ENCODE results near the gene ITPR2. TPM values are rescaled to one million over a fixed set of nuclear protein-coding genes. Genes with fewer than 3 reads are reported as not detected.

Gene ITPR2
- total and polyA plus RNA-seq, 4 donors = 4.1 to 47.0 (median 26.5) TPM

- WGBS, 2 donors = 88 to 100% methylated on average over 1 of the region's 1 CpG
- Histone ChIP-seq H3K4me1 (ENCODE audit: control insufficient read depth in 5 of 5, insufficient read depth in 5 of 5, low read length in 5 of 5) (no peaks in the 10 kb centered on the region), H3K9me3 (ENCODE audit: control insufficient read depth in 4 of 4, insufficient read depth in 3 of 4, low read length in 3 of 4) (no peaks in the 10 kb centered on the region), H3K27me3 (ENCODE audit: control insufficient read depth in 3 of 3, insufficient read depth in 3 of 3, low read length in 2 of 3) (no peaks in the 10 kb centered on the region), H3K4me3 (no peak overlapping the region), H3K36me3 (ENCODE audit: control insufficient read depth in 4 of 4, insufficient read depth in 4 of 4, low read length in 4 of 4) (no peaks in the 10 kb centered on the region), H3K9ac (ENCODE audit: insufficient read depth in 1 of 2, low read length in 2 of 2) (no peak overlapping the region), H3K27ac (ENCODE audit: low read depth in 1 of 2, low read length in 1 of 2) (no peak overlapping the region)
- TF ChIP-seq, protein P1, sequence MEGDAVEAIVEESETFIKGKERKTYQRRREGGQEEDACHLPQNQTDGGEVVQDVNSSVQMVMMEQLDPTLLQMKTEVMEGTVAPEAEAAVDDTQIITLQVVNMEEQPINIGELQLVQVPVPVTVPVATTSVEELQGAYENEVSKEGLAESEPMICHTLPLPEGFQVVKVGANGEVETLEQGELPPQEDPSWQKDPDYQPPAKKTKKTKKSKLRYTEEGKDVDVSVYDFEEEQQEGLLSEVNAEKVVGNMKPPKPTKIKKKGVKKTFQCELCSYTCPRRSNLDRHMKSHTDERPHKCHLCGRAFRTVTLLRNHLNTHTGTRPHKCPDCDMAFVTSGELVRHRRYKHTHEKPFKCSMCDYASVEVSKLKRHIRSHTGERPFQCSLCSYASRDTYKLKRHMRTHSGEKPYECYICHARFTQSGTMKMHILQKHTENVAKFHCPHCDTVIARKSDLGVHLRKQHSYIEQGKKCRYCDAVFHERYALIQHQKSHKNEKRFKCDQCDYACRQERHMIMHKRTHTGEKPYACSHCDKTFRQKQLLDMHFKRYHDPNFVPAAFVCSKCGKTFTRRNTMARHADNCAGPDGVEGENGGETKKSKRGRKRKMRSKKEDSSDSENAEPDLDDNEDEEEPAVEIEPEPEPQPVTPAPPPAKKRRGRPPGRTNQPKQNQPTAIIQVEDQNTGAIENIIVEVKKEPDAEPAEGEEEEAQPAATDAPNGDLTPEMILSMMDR (IDR thresholded peaks at IDR 0.05; ENCODE audit: control extremely low read depth, extremely low read depth) = no peak
- ATAC-seq (ENCODE audit: insufficient read depth, low FRiP score) (no peak), DNase-seq (no peak)
These were observed 471.0 kb downstream of the ITPR2 start for GRCh38 chr12:26361964-26362363.

GRCh38 chr12:26360062-26360461, 472.9 kb downstream of the ITPR2 start:
- Histone ChIP-seq H3K27me3 (ENCODE audit: control insufficient read depth in 3 of 3, insufficient read depth in 3 of 3, low read length in 2 of 3) (no peaks in the 10 kb centered on the region), H3K4me3 (no peak overlapping the region), H3K9me3 (ENCODE audit: control insufficient read depth in 4 of 4, insufficient read depth in 3 of 4, low read length in 3 of 4) (no peaks in the 10 kb centered on the region), H3K4me1 (ENCODE audit: control insufficient read depth in 5 of 5, insufficient read depth in 5 of 5, low read length in 5 of 5) (no peaks in the 10 kb centered on the region), H3K36me3 (ENCODE audit: control insufficient read depth in 4 of 4, insufficient read depth in 4 of 4, low read length in 4 of 4) (no peaks in the 10 kb centered on the region), H3K9ac (ENCODE audit: insufficient read depth in 1 of 2, low read length in 2 of 2) (no peak overlapping the region), H3K27ac (ENCODE audit: low read depth in 1 of 2, low read length in 1 of 2) (no peak overlapping the region)
- WGBS, 2 donors = 78 to 81% methylated on average over 10 of the region's 10 CpGs
- peak; percentile 21 for ATAC-seq (ENCODE audit: insufficient read depth, low FRiP score)
- TF ChIP-seq, protein P1 (IDR thresholded peaks at IDR 0.05; ENCODE audit: control extremely low read depth, extremely low read depth) = no peak
- peak in 1 of 3 donors; percentile 5 for DNase-seq

DNA sequence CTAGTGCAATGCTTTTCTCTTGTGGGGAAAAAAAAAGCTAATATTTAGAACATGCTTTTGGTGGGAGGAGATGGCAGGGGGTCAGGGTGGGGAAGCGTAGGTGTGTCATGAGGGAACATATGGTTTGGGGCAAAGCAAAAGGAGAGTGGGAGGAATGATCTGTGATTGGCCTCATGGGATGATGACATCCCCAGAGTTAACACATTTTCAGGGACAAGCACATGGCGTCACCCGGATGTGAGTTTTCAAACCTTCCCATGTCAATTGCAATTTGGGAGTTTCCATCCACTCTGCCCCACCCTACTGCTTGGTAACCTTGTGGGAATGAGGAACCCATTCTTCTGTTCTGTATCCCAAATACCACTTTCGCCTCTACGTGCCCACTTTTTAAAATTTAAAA, 473.4 kb downstream of the ITPR2 start:
- ATAC-seq (ENCODE audit: insufficient read depth, low FRiP score) = no peak
- Histone ChIP-seq H3K4me1 (ENCODE audit: control insufficient read depth in 5 of 5, insufficient read depth in 5 of 5, low read length in 5 of 5) (no peaks in the 10 kb centered on the region), H3K27me3 (ENCODE audit: control insufficient read depth in 3 of 3, insufficient read depth in 3 of 3, low read length in 2 of 3) (no peaks in the 10 kb centered on the region), H3K9me3 (ENCODE audit: control insufficient read depth in 4 of 4, insufficient read depth in 3 of 4, low read length in 3 of 4) (no peaks in the 10 kb centered on the region), H3K27ac (ENCODE audit: low read depth in 1 of 2, low read length in 1 of 2) (no peak overlapping the region), H3K36me3 (ENCODE audit: control insufficient read depth in 4 of 4, insufficient read depth in 4 of 4, low read length in 4 of 4) (no peaks in the 10 kb centered on the region), H3K9ac (ENCODE audit: insufficient read depth in 1 of 2, low read length in 2 of 2) (no peak overlapping the region), H3K4me3 (no peak overlapping the region)
- WGBS, 2 donors = 84 to 91% methylated on average over 5 of the region's 5 CpGs
- TF ChIP-seq, protein P1 (IDR thresholded peaks at IDR 0.05; ENCODE audit: control extremely low read depth, extremely low read depth) = no peak
- no peak for DNase-seq

GRCh38 chr12:26358651-26359050, 474.3 kb downstream of the ITPR2 start:
- no peaks in the 10 kb centered on the region for H3K9me3 ChIP-seq (ENCODE audit: control insufficient read depth in 4 of 4, insufficient read depth in 3 of 4, low read length in 3 of 4)
- no peak overlapping the region for H3K27ac ChIP-seq (ENCODE audit: low read depth in 1 of 2, low read length in 1 of 2)
- H3K27me3 ChIP-seq (ENCODE audit: control insufficient read depth in 3 of 3, insufficient read depth in 3 of 3, low read length in 2 of 3) = no peaks in the 10 kb centered on the region
- no peak for DNase-seq
- H3K9ac ChIP-seq (ENCODE audit: insufficient read depth in 1 of 2, low read length in 2 of 2) = no peak overlapping the region
- no peaks in the 10 kb centered on the region for H3K36me3 ChIP-seq (ENCODE audit: control insufficient read depth in 4 of 4, insufficient read depth in 4 of 4, low read length in 4 of 4)
- no peak overlapping the region for H3K4me3 ChIP-seq
- TF ChIP-seq, protein P1 (IDR thresholded peaks at IDR 0.05; ENCODE audit: control extremely low read depth, extremely low read depth) = no peak
- ATAC-seq (ENCODE audit: insufficient read depth, low FRiP score) = no peak
- no peaks in the 10 kb centered on the region for H3K4me1 ChIP-seq (ENCODE audit: control insufficient read depth in 5 of 5, insufficient read depth in 5 of 5, low read length in 5 of 5)
